WERI-Rb-1 (cell line): Measurements from ENCODE around the gene PCSK1.

Source experiments
- DNase-seq: peaks from one replicate; pipeline ENCODE4 v3.0.0-alpha.2; 2020
- H3K27ac ChIP-seq: fragments of 250-450 bp; sonication (Bioruptor Pico); 2 replicates; pipeline ENCODE4 v1.5.1; 2020; ENCODE audit warnings: mild to moderate bottlenecking, moderate library complexity
- H3K27me3 ChIP-seq: fragments of 250-450 bp; sonication (Bioruptor Pico); 2 replicates; pipeline ENCODE4 v1.5.1; 2021; ENCODE audit warnings: mild to moderate bottlenecking, low read depth, moderate library complexity; ENCODE audit not compliant: insufficient read depth, severe bottlenecking
- H3K36me3 ChIP-seq: fragments of 250-450 bp; sonication (Bioruptor Pico); 2 replicates; pipeline ENCODE4 v1.5.1; 2020; ENCODE audit warnings: mild to moderate bottlenecking, moderate library complexity
- H3K4me3 ChIP-seq: 2 replicates; pipeline ENCODE4 v1.5.1; 2011; ENCODE audit warnings: low read depth, mild to moderate bottlenecking, control low read depth, low read length
- H3K9me3 ChIP-seq: fragments of 250-450 bp; sonication (Bioruptor Pico); 2 replicates; pipeline ENCODE4 v1.5.1; 2021; ENCODE audit warnings: mild to moderate bottlenecking, moderate library complexity; ENCODE audit not compliant: severe bottlenecking
- TF ChIP-seq, protein P1 (sequence below): IDR thresholded peaks from 2 replicates; pipeline ENCODE4 v1.5.1; 2011; ENCODE audit warnings: low read depth, mild to moderate bottlenecking, control low read depth, inconsistent platforms, low read length

PCSK1 gene

DNA sequence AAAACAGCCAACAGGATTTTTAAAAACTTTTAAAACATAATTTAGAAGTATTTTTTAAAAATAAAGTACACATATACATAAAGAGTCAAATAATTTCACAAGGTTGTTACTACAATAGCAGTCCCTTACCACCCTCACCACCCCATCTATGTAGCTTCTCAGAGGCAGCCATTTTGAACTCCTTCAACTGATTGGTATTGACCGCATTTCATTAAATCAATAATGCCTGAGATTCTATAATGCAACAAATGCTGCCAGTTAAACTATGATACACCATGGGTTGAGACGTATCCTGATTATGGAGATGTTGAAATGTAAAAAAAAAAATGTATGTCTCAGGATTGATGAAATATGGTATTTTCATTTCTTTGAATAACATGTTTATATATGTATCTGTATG lies 78.8 kb downstream of the PCSK1 start:
- Histone ChIP-seq H3K9me3 (no peaks in the 10 kb centered on the region), H3K4me3 (no peak overlapping the region), H3K27ac (no peak overlapping the region), H3K27me3 (no peaks in the 10 kb centered on the region), H3K36me3 (no peaks in the 10 kb centered on the region)
- DNase-seq: no peak
- TF ChIP-seq, protein P1, sequence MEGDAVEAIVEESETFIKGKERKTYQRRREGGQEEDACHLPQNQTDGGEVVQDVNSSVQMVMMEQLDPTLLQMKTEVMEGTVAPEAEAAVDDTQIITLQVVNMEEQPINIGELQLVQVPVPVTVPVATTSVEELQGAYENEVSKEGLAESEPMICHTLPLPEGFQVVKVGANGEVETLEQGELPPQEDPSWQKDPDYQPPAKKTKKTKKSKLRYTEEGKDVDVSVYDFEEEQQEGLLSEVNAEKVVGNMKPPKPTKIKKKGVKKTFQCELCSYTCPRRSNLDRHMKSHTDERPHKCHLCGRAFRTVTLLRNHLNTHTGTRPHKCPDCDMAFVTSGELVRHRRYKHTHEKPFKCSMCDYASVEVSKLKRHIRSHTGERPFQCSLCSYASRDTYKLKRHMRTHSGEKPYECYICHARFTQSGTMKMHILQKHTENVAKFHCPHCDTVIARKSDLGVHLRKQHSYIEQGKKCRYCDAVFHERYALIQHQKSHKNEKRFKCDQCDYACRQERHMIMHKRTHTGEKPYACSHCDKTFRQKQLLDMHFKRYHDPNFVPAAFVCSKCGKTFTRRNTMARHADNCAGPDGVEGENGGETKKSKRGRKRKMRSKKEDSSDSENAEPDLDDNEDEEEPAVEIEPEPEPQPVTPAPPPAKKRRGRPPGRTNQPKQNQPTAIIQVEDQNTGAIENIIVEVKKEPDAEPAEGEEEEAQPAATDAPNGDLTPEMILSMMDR: no peak

DNA sequence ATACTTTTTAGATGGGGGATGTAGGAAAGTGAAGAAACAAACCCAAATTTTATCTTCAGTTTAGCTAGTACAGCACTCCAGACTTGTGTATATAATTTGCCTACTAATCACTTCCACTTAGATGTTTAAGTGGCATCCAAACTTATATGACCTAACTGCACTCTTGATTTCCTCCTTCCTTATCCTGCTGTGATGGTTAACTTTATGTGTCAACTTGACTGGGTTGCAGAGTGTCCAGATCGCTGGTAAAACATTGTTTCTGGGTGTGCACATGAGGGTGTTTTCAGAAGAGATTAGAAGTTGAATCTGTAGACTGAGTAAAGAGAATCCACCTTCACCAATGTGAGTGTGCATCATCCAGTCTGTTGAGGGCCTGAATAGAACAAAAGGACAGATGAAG lies 79.8 kb downstream of the PCSK1 start:
- DNase-seq: no peak
- TF ChIP-seq, protein P1: no peak
- H3K9me3 ChIP-seq: no peaks in the 10 kb centered on the region
- H3K36me3 ChIP-seq: no peaks in the 10 kb centered on the region
- no peak overlapping the region for H3K4me3 ChIP-seq
- no peaks in the 10 kb centered on the region for H3K27me3 ChIP-seq
- no peak overlapping the region for H3K27ac ChIP-seq

DNA sequence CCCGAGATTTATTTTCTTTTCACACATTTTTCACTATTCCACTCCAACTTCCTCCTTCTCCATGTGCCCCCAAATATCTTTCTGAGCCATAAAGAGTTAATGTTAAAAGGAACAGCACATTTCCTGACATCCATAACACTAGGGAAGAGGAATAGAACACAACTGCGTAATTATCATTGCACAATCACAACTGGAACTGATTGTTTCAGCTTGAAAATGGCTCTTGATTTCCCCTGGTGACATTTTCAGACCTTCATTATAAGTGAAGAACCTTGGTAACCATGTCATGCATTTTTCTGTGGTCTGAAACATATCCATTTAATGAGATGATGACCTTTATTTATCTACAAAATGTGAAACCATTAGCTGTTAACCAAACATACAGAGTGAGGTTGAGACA lies 82.4 kb downstream of the PCSK1 start:
- Histone ChIP-seq H3K9me3 (no peaks in the 10 kb centered on the region), H3K27me3 (no peaks in the 10 kb centered on the region), H3K4me3 (no peak overlapping the region), H3K27ac (no peak overlapping the region), H3K36me3 (no peaks in the 10 kb centered on the region)
- no peak for DNase-seq
- TF ChIP-seq, protein P1: no peak

DNA sequence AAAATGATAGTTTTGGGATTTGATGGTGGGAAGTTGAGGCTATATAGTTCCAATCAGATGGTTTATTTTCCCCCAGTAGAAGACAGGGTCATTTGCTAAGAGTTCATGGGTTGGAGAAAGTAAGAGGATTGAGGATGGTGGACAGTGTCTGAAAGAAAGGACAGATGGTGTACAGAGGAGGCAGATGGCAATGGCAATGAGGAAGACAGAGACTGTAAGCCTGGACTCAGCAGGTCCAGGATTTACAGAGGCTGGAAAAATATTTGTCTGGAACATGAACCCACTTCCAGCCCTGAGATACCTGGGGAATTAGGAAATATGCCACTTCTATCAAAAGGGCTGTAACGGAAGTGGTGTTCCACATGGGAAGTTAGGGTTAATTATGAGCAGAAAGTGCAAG lies 84.5 kb downstream of the PCSK1 start:
- no peaks in the 10 kb centered on the region for H3K9me3 ChIP-seq
- no peaks in the 10 kb centered on the region for H3K36me3 ChIP-seq
- peak; percentile 54 for DNase-seq
- TF ChIP-seq, protein P1: no peak
- no peak overlapping the region for H3K4me3 ChIP-seq
- H3K27ac ChIP-seq: peak overlapping the region; percentile 46
- no peaks in the 10 kb centered on the region for H3K27me3 ChIP-seq

DNA sequence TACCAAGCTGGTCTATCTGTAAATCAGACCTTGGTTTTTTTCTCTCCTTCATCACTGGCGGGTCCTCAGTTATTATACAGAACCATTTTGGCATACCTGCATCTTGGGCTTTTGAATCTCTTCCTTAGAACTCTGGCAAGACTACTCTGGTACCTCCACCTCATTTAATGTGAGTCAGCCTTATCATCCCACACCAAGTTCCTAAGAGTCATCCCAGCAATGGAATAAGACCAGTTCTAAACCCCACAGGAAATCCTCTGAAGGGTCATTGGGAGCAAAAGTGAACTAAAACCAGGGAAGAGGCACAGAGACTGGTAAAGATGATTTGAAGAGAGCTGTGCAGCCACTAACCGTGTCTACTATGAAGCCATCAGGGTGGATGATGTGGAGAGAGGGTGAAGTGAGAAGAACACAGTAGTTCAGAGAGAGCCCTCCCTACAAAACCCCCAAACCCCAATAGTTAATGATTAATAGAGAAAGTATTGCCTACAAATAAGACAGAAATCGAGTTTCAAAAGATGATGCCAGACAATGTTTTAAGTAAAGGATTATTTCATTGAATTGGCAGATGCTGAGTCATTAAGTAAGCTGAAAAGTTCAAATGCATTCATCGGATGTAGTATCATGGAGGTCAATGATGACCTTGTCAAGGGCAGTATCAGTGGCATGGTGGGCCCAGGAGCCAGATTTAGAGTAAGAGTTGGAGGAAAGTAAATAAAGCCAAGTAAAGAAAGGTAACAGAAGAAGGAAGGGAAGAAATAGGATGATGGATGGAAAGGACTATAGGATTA lies 85.4 kb downstream of the PCSK1 start:
- H3K4me3 ChIP-seq: no peak overlapping the region
- H3K9me3 ChIP-seq: no peaks in the 10 kb centered on the region
- no peak overlapping the region; the same call in 1 of the 2 replicates for H3K27ac ChIP-seq
- no peaks in the 10 kb centered on the region for H3K36me3 ChIP-seq
- no peaks in the 10 kb centered on the region for H3K27me3 ChIP-seq
- DNase-seq: no peak
- TF ChIP-seq, protein P1: no peak
